Adrenal gland (tissue), 5 donors: ENCODE data around the gene SLC25A21.

Experiments
- POLR2A ChIP-seq, 2 donors: fragments of 450-650 bp; IDR thresholded peaks; one replicate each; pipeline ENCODE4 v1.6.1; 2017; ENCODE audit warnings: antibody characterized with exemption in 2 of 2, mild to moderate bottlenecking in 2 of 2, moderate library complexity in 1 of 2
- TF ChIP-seq, protein P1 (sequence below), 6 experiments: fragments of 450-650 bp in 4 of 6; fragments of 200-600 bp in 2 of 6; sonication (generic) in 1 of 6; IDR thresholded peaks; 1 replicate in 5 of 6; 2 replicates in 1 of 6; pipeline versions ENCODE4 v1.5.1 to v1.8.0; 2016 to 2021; ENCODE audit warnings: antibody characterized with exemption in 6 of 6, mild to moderate bottlenecking in 2 of 6, moderate library complexity in 1 of 6
- donor health status: DM: no; HTN: no; CAD: no.

DNA sequence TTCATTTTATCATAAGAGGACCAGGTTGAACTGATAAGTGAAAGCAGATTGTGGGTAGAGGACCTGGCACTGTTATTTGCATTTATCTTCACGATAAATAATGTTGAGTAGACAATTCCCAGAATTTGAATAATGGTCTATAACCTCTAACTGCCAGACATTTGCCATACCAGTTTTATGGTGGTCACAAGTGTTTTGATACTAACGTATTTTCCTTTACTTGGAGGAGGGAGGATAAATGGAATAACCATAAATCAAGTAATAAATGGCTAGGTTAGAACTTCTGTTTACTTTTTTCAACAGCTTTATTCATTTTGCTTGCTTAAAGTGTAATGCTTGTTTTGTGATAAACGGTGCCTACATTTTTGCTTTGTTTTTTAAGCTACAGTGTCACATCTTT is 501.3 kb downstream of the SLC25A21 start:
- TF ChIP-seq, protein P1, sequence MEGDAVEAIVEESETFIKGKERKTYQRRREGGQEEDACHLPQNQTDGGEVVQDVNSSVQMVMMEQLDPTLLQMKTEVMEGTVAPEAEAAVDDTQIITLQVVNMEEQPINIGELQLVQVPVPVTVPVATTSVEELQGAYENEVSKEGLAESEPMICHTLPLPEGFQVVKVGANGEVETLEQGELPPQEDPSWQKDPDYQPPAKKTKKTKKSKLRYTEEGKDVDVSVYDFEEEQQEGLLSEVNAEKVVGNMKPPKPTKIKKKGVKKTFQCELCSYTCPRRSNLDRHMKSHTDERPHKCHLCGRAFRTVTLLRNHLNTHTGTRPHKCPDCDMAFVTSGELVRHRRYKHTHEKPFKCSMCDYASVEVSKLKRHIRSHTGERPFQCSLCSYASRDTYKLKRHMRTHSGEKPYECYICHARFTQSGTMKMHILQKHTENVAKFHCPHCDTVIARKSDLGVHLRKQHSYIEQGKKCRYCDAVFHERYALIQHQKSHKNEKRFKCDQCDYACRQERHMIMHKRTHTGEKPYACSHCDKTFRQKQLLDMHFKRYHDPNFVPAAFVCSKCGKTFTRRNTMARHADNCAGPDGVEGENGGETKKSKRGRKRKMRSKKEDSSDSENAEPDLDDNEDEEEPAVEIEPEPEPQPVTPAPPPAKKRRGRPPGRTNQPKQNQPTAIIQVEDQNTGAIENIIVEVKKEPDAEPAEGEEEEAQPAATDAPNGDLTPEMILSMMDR (IDR thresholded peaks at IDR 0.05), result no peak
- TF ChIP-seq POLR2A (IDR thresholded peaks at IDR 0.05), result no peak
